HG03025 (cell line): Measurements from ENCODE around the gene LAMB3.

Experiments
- ATAC-seq: cut with Tn5 transposase; IDR thresholded peaks from one replicate; pipeline ENCODE4 v1.9.1; 2021; ENCODE audit warnings: mild to moderate bottlenecking, moderate library complexity; ENCODE audit not compliant: unreplicated experiment, low FRiP score

The LAMB3 gene

GRCh38 chr1:209601809-209602657 is 50.2 kb downstream of the LAMB3 start:
- no peak for ATAC-seq

- ATAC-seq = no peak
Measured at GRCh38 chr1:209600541-209600940, 51.7 kb downstream of the LAMB3 start.

- ATAC-seq = no peak
Measured at GRCh38 chr1:209598227-209598626, 54.0 kb downstream of the LAMB3 start.

GRCh38 chr1:209597499-209597898 is 54.7 kb downstream of the LAMB3 start:
- no peak for ATAC-seq

- ATAC-seq = no peak
Measured at GRCh38 chr1:209595599-209596285, 56.5 kb downstream of the LAMB3 start.

GRCh38 chr1:209595028-209595427 is 57.2 kb downstream of the LAMB3 start:
- ATAC-seq = no peak

- ATAC-seq = no peak
Measured at GRCh38 chr1:209594440-209594839, 57.8 kb downstream of the LAMB3 start.

GRCh38 chr1:209593747-209594146 is 58.5 kb downstream of the LAMB3 start:
- no peak for ATAC-seq

- no peak for ATAC-seq
Measured at GRCh38 chr1:209590405-209590804, 61.8 kb downstream of the LAMB3 start.

GRCh38 chr1:209589863-209590262 is 62.4 kb downstream of the LAMB3 start:
- no peak for ATAC-seq

- ATAC-seq = no peak
Measured at GRCh38 chr1:209589440-209589839, 62.8 kb downstream of the LAMB3 start.

- no peak for ATAC-seq
Measured at GRCh38 chr1:209587789-209588188, 64.4 kb downstream of the LAMB3 start.

- ATAC-seq = no peak
Measured at GRCh38 chr1:209586221-209586740, 65.9 kb downstream of the LAMB3 start.

- no peak for ATAC-seq
Measured at GRCh38 chr1:209585672-209586071, 66.6 kb downstream of the LAMB3 start.

- ATAC-seq = no peak
Measured at GRCh38 chr1:209585197-209585596, 67.0 kb downstream of the LAMB3 start.

GRCh38 chr1:209584231-209584672 is 68.0 kb downstream of the LAMB3 start:
- ATAC-seq = no peak

- no peak for ATAC-seq
Measured at GRCh38 chr1:209583408-209583807, 68.8 kb downstream of the LAMB3 start, which contains the start of gene CAMK1G. CAMK1G (plus strand) TSS chr1:209583714; CDS start chr1:209594984, 11,270 bp downstream.

GRCh38 chr1:209580577-209580976 is 71.6 kb downstream of the LAMB3 start:
- no peak for ATAC-seq

GRCh38 chr1:209577346-209577745 is 74.9 kb downstream of the LAMB3 start:
- no peak for ATAC-seq

GRCh38 chr1:209576392-209577197 is 75.6 kb downstream of the LAMB3 start:
- no peak for ATAC-seq

GRCh38 chr1:209570743-209571142 is 81.5 kb downstream of the LAMB3 start:
- no peak for ATAC-seq
